Natural killer cell treated with Interleukin-12 subunit alpha and Interleukin-12 subunit beta and Interleukin-15 and Interleukin-18, amount 100 ng/mL, for 72 hours (primary cell): ENCODE data around the gene PDCD1. TPM values are rescaled to one million over a fixed set of nuclear protein-coding genes. Genes with fewer than 3 reads are reported as not detected.

ENCODE experiments used
- ATAC-seq, 2 donors: fragments of 150-1000 bp; cut with Tn5 transposase in 1 of 2; sonication (Bioruptor Pico), chemical (Tn5 transposase) in 1 of 2; 2 replicates each; pipeline ENCODE4 v1.10.0; 2021
- DNase-seq: peaks from one replicate; pipeline ENCODE4 v3.0.0; 2022; ENCODE audit warnings: low spot score
- H3K27ac Mint-ChIP-seq, 2 donors: 1 replicate in 1 of 2; 2 replicates in 1 of 2; pipeline ENCODE4 v1.8.0; 2022; ENCODE audit warnings: mixed read lengths in 2 of 2, mild to moderate bottlenecking in 1 of 2, moderate library complexity in 1 of 2
- H3K27me3 Mint-ChIP-seq, 2 donors: 1 replicate in 1 of 2; 2 replicates in 1 of 2; pipeline ENCODE4 v1.8.0; 2022; ENCODE audit warnings: mixed read lengths in 2 of 2
- H3K36me3 Mint-ChIP-seq: one replicate; pipeline ENCODE4 v1.8.0; 2022; ENCODE audit warnings: mixed read lengths
- H3K4me1 Mint-ChIP-seq, 2 donors: 1 replicate in 1 of 2; 2 replicates in 1 of 2; pipeline ENCODE4 v1.8.0; 2022; ENCODE audit warnings: low read depth in 2 of 2, mixed read lengths in 2 of 2, mild to moderate bottlenecking in 1 of 2
- H3K4me3 Mint-ChIP-seq: one replicate; pipeline ENCODE4 v1.8.0; 2022; ENCODE audit warnings: mixed read lengths
- H3K9me3 Mint-ChIP-seq: 2 replicates; pipeline ENCODE4 v1.8.0; 2022; ENCODE audit warnings: mixed read lengths
- total RNA-seq, 2 donors: library from RNA; stranded (reverse); gene quantifications; one replicate each; pipeline ENCODE4 v1.2.3, GENCODE V29; 2022

Gene PDCD1
- total RNA-seq, 2 donors from 2014 or later, result 0.78 to 0.89 TPM

DNA sequence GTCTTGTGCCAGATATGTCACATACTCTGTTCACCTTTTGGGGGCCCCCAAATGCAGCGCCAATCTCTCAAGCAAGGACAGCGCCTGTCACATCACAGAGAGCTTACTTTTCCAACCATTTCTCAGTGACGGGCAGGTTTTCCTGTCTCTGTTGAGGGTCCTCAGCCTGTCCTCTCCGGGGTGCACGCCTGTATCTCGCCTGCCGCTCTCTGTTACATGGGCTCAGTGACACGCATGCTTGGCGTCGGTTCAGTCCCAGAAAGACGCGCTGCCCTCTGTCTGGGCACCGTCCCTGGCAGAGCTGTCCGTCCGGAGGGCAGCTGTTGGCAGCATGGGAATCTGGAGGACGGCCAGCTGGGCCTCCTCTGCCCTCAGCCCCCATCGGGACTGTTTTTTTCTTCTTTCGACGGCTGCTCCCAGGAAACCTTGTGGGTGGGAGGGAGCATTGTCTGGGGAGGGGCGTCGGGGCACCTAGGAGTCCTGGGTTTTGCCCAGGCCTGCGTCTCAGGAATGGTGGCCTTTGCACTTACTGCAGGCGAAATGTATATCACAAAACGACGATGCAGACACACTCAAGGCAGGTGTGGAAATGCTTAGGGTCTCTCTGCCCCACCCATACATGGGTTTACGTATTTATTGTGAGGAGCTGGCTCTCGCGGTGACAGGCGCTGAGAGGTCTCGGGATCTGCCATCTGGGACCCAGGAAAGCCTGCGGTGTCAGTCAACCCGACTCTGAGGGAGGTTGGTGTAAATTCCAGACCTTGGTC is 41.7 kb upstream of the PDCD1 start:
- Mint-ChIP-seq H3K4me1 (peaks cover 0 to 3% of the 10 kb centered on the region in 2 donors), H3K9me3 (no peaks in the 10 kb centered on the region), H3K27ac (no peak overlapping the region), H3K27me3 (peaks cover 0 to 2% of the 10 kb centered on the region in 2 donors), H3K4me3 (no peak overlapping the region), H3K36me3 (no peaks in the 10 kb centered on the region)
- DNase-seq, result no peak
- no peak for ATAC-seq

DNA sequence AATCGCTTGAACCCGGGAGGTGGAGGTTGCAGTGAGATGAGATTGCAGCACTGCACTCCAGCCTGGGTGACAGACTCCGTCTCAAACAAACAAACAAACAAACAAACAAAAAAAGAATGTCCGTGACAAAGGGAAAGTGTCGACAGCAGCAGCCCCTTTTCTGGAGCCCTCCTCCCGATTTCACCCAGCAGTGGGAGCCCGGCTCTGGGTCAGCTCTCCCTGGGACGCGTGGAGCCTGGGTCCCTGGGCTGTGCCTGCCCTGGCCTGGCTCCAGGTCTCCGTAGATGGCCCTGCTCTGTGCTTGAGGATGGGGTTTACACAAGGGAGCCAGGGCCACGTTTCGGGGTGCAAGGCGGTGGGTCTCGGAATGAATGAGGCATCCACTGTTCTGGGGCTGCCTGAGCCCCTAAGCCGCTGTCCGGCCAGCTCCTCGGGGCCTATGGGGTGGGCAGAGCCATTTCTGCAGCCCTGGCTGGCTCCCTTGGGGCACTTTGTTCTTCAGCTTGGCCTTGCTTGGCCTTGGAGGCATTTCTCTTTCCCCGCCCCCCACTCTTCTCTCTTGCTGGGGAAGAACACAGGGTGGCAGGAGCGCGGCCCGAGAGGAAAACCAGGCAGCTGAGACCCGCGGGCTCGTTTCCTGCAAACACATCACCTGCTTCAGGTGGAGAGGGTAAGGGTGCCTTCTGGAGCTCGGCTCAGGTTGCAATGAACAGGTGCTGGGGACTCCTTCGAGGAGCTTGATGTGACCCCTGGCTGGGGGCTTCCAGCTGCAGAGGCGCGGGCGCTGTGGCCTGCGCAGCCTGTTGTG is 40.0 kb upstream of the PDCD1 start:
- H3K27me3 Mint-ChIP-seq, result peaks cover 0 to 2% of the 10 kb centered on the region in 2 donors
- H3K4me3 Mint-ChIP-seq, result no peak overlapping the region
- no peaks in the 10 kb centered on the region for H3K36me3 Mint-ChIP-seq
- H3K27ac Mint-ChIP-seq, result no peak overlapping the region
- no peaks in the 10 kb centered on the region for H3K9me3 Mint-ChIP-seq
- no peak for DNase-seq
- no peak for ATAC-seq
- H3K4me1 Mint-ChIP-seq, result peaks cover 0 to 3% of the 10 kb centered on the region in 2 donors

DNA sequence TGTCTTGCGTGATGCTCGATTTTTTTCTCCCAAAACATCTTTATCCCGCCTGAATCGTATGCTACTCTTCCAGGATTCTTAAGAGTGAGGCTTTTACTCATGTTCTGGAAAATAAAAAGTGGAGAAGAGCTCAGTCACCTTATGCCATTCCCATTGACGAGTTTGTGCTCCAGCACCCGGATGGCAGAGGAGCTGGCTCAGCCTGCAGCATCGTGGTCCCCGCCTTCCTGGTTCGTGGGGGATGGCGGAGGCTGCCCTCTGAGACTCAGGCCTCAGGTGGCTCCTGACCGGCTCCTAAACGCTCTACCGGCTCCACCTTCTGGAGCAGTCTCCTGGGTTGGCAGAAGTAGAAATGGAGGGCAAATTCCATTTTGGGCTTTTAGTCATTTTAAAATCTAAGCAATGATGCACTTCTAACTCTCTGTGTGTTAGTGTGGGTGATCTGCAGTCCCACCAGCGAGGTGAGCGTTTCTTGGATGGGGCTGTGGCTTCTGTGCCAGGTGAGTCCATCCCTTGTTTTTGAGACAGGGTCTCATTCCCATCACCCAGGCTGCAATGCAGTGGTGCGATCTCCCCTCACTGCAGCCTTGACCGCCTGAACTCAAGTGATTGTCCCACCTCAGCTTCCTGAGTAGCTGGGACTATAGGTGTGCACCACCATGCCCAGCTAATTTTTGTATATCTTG is 38.7 kb upstream of the PDCD1 start:
- no peak overlapping the region for H3K4me3 Mint-ChIP-seq
- DNase-seq (no peak), ATAC-seq (no peak)
- H3K27ac Mint-ChIP-seq, result peak overlapping the region; percentile 50 to 60
- H3K36me3 Mint-ChIP-seq, result no peaks in the 10 kb centered on the region
- peaks cover 0 to 3% of the 10 kb centered on the region in 2 donors for H3K4me1 Mint-ChIP-seq
- H3K27me3 Mint-ChIP-seq, result peaks cover 0 to 2% of the 10 kb centered on the region in 2 donors
- H3K9me3 Mint-ChIP-seq, result no peaks in the 10 kb centered on the region

DNA sequence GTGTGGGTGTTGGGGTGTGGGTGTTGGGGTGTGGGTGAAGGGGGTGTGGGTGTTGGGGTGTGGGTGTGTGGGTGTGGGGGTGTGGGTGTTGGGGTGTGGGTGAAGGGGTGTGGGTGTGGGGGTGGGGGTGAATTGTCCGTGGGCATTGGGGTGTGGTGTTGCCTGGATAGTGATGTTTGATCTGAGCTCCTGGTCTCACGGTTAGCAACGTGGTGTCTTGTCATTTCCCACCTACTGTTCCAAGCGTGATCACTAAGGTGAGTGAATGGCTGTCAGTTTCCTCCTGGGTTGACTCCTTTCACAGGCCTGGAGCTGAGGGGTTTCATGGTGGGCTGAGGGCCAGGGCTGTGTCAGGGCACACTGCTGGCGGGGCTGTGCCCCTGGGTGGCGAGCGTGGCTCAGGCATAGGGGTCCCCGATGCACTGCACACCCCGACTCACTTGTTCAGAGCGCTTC is 38.1 kb upstream of the PDCD1 start:
- H3K36me3 Mint-ChIP-seq, result no peaks in the 10 kb centered on the region
- no peak for ATAC-seq
- no peaks in the 10 kb centered on the region for H3K9me3 Mint-ChIP-seq
- H3K27ac Mint-ChIP-seq, result peak overlapping the region; percentile 50 to 60
- H3K4me1 Mint-ChIP-seq, result peaks cover 0 to 3% of the 10 kb centered on the region in 2 donors
- H3K27me3 Mint-ChIP-seq, result peaks cover 0 to under 1% of the 10 kb centered on the region in 2 donors
- DNase-seq, result no peak
- no peak overlapping the region for H3K4me3 Mint-ChIP-seq

DNA sequence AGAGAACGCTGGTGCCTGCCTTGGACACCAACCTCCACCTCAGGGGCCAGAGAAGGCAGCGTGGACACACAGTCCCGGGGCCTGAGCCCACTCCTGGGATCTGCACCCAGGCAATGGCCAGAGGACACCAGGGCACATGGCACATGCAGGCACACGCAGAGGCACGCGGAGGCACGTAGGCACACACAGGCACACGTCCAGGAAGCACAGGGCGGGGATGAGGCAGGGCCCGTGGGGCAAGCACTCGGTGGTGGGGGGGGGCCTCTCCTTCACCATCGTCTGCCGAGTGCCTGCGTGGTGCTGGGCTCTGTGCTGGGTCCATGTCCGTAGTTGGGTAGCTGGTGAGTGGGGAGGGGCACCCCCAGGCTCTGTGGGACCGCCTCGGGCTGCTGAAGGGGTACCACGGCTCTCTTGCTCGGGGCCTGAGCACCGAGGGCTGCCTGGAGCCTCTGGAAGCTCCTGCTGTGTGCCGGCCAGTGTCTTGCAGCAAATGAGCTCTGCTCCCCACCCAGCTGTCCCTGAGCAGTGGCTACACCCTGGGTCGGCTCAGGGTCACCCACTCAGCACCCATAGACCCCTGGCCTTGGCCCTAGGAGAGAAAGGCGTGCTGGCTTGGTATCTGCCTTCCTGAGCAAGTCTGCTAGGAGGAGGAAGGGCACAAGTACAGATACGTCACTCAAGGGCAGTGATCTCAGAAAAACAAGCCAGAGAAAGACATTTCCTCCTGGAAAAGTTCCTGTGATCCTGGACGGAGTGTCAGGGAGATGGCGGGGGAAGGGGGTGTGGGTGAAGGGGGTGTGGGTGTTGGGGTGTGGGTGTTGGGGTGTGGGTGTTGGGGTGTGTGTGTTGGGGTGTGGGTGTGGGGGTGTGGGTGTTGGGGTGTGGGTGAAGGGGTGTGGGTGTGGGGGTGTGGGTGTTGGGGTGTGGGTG is 37.3 kb upstream of the PDCD1 start:
- Mint-ChIP-seq H3K4me1 (peaks cover 0 to 3% of the 10 kb centered on the region in 2 donors), H3K36me3 (no peaks in the 10 kb centered on the region), H3K9me3 (no peaks in the 10 kb centered on the region), H3K4me3 (no peak overlapping the region), H3K27ac (peak overlapping the region; percentile 35 to 39), H3K27me3 (no peaks in the 10 kb centered on the region)
- DNase-seq, result no peak
- peak in 1 of 2 donors; percentile 20 for ATAC-seq

DNA sequence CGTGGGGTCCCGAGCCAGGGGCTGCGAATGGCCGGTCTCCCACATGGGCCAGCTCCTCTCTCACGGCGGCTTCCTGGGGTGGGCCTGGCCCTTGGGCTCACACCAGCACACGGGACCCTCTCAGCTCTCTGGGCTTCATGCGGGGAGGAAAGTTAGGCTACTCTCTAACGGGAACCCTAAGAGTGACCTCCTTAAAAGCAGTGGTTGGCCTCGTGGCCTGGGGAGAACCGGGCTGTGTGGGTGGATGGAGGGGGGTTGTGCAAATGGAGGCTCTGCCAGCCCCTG is 36.7 kb upstream of the PDCD1 start:
- no peak for DNase-seq
- no peak for ATAC-seq
- Mint-ChIP-seq H3K27me3 (no peaks in the 10 kb centered on the region), H3K4me3 (no peak overlapping the region), H3K27ac (peak overlapping the region in 1 of 2 donors; percentile 39), H3K4me1 (peaks cover 0 to 3% of the 10 kb centered on the region in 2 donors), H3K36me3 (no peaks in the 10 kb centered on the region), H3K9me3 (no peaks in the 10 kb centered on the region)

DNA sequence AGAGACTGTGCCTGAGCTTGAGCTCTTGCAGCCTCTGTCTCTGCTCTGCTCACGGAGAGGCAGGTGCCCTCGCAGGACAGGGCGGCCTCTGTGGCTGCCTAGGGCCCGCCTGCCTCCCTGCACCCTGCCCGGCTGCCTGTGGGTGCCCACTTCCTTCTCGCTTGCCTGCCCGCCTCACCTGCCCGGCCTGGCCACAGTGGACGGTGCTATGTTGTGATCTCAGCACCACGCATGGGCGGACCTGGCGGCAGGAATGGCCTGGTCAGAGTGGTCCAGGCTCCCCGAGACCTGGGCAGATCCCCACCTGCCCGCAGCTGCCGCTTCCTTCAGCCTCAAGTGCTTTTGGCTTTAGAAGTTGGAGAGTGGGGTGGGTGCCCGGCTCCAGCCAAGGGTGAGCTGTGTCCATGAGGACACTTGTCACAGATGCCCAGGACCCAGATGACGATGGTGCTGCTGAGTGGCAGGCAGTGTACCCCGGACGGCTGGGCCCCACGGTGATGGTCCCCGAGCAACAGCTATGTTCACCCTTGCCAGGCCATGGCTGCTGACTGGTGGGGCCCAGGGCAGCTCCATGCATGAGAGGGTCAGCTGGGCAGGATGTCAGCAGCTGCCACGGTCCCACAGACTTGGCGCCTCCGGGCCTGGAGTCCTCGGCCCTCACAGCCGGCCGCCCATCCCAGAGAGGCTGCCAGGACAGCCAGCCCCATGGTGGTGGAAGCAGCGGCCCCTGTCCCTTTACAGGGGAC is 36.2 kb upstream of the PDCD1 start:
- no peak overlapping the region for H3K27ac Mint-ChIP-seq
- no peak for DNase-seq

DNA sequence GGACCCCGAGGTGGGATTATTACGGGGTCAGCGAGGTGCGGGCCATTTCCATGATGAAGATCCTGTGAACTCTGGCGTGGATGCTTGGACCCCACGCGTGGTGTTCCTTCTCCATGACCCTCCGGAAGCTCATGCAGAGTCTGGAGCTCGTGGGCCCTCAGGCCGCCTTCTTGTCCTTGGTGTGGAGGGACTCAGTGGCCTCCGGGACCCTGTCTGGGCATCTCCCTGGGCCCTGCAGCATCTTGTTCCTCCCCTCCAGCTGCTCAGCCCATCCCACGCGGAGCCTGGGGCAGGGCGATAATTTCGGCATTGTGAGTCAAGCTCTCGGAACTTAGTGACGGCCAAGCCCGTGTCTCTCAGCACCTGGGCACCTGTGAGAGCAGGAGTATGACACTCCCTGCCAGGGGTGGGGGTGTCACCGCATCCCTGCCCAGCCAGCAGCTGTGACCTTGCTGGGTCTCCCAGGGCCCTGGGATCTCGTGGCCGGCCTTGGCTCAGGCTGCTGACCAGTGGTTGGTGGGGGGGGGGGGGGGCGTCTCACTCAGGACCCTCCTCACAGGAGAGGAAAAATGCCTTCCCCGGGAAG is 35.5 kb upstream of the PDCD1 start:
- DNase-seq (no peak), ATAC-seq (no peak)
- no peaks in the 10 kb centered on the region for H3K36me3 Mint-ChIP-seq
- peaks cover 0 to 3% of the 10 kb centered on the region in 2 donors for H3K4me1 Mint-ChIP-seq
- H3K9me3 Mint-ChIP-seq, result no peaks in the 10 kb centered on the region
- H3K27me3 Mint-ChIP-seq, result no peaks in the 10 kb centered on the region
- H3K27ac Mint-ChIP-seq, result no peak overlapping the region
- H3K4me3 Mint-ChIP-seq, result no peak overlapping the region

More for the DNA sequence above, 36.2 kb upstream of the PDCD1 start:
- Mint-ChIP-seq H3K4me1 (peaks cover 0 to 3% of the 10 kb centered on the region in 2 donors), H3K9me3 (no peaks in the 10 kb centered on the region), H3K4me3 (no peak overlapping the region), H3K27me3 (no peaks in the 10 kb centered on the region), H3K36me3 (no peaks in the 10 kb centered on the region)
- no peak for ATAC-seq

DNA sequence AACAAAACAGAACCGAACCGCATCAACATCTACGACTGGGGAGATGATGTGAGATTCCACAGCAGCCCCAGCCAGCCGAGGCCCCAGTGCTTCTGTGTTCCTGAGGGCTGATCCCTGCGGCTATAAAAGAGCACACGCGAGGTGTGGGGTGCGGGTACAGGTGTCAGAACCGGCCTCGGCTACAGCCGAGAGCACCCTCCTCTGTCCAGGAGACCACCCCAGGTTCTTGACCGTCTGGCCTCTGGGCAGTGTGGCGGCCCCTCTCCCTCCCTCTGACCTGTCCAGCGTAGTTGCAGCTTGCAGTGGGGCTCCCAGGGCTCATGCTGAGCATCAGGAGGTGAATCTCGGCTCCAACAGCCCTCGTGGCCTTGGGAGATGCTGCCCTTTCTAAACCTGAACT is 34.6 kb upstream of the PDCD1 start:
- Mint-ChIP-seq H3K36me3 (no peaks in the 10 kb centered on the region), H3K27ac (no peak overlapping the region), H3K4me1 (peaks cover 0 to under 1% of the 10 kb centered on the region in 2 donors), H3K4me3 (no peak overlapping the region), H3K9me3 (no peaks in the 10 kb centered on the region), H3K27me3 (no peaks in the 10 kb centered on the region)
- no peak for ATAC-seq
- no peak for DNase-seq

DNA sequence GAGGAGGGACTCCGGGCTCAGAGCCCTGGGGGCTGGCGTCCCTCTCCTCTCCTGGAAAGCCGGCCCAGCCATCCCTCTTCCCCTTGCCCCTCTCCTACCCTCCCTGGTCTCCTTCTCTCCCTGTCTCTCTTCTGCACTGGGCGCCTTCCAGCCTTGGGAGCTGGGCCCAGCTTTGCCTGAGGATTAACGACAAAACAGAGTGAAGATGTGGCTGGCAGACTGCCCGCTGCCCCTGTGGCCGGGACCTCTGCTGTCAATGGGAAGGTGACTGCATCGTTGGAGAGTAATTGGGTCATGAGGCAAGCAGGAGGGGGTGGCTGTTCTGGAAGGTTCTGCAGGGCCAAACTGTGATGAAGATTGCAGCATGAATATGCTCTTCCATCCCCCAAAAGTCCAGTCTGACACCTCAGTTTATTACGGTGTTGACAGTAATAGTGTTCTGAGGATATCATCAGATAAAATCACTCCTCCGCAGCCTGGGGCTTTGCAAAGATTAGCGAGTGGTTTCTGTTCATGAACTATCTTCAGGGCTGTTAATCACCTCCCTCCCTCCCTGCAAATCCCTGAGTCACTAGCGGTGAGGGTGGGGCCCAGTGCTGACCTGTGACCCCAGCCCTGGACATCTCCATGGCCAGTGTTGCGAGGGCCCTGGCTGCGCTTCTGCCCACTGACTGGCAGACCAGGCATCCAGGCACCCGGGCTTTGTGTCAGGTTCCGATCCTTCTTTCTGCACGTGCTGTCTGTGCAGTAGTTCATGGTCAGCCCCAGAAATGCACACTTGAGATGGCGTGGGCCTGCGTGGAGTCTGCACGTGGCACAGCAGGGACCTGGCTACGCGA is 33.8 kb upstream of the PDCD1 start:
- DNase-seq, result no peak
- H3K27ac Mint-ChIP-seq, result no peak overlapping the region
- no peaks in the 10 kb centered on the region for H3K27me3 Mint-ChIP-seq
- peaks cover 5% of the 10 kb centered on the region in 2 donors for H3K4me1 Mint-ChIP-seq
- no peaks in the 10 kb centered on the region for H3K36me3 Mint-ChIP-seq
- no peaks in the 10 kb centered on the region for H3K9me3 Mint-ChIP-seq
- ATAC-seq, result no peak
- H3K4me3 Mint-ChIP-seq, result no peak overlapping the region

DNA sequence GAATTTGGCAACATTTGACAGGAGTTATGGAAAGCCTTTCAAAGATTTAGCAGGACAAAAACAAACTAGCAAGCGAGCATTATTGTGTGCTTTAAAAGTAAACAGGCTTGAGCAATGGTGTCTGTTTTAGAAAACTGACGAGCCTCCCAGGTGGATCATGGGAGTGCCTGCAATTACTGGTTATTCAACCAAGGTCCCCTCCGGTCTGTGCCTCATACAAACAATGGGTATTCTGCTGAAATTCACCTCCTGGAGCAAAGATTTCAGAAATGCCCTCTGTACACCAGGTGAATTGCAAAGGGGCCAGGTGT is 33.2 kb upstream of the PDCD1 start:
- Mint-ChIP-seq H3K9me3 (no peaks in the 10 kb centered on the region), H3K4me1 (peaks cover 5 to 6% of the 10 kb centered on the region in 2 donors), H3K27ac (no peak overlapping the region), H3K36me3 (no peaks in the 10 kb centered on the region), H3K4me3 (no peak overlapping the region), H3K27me3 (no peaks in the 10 kb centered on the region)
- ATAC-seq (no peak), DNase-seq (no peak)
